Endothelial cell of umbilical vein (primary cell): ENCODE results near the gene ERBB2. TPM values are rescaled to one million over a fixed set of nuclear protein-coding genes. Genes with fewer than 3 reads are reported as not detected.
A peak's percentile ranks its signal among the peaks of the same experiment; 100 is the strongest.

ENCODE experiments used
- BruUV-seq: library from RNA; stranded (reverse); fragments of 400-500 nt; replicated peaks from 2 replicates; lab custom pipeline; 2021; lab: Mats Ljungman, UMichigan
- CTCF ChIA-PET: fragments of 300-600, 350-600 bp; sonication (Branson Sonifier 250); formaldehyde crosslinking; loops from one replicate; lab custom pipeline; 2021; ENCODE audit warnings: antibody characterized with exemption, inconsistent platforms; lab: Charles Lee
- POLR2A ChIA-PET: fragments of 300-600, 350-600 bp; sonication (Branson Sonifier 250); formaldehyde crosslinking; loops from one replicate; lab custom pipeline; 2021; ENCODE audit warnings: antibody characterized with exemption, inconsistent platforms; lab: Charles Lee
- DNase-seq: peaks from one replicate; pipeline ENCODE4 v3.0.0-alpha.2; 2011; ENCODE audit warnings: low read depth, low spot score
- FAIRE-seq: peaks from 2 replicates; lab custom pipeline; 2011; peaks lifted over from hg19 to GRCh38; lab: Jason Lieb, UNC
- H2AFZ ChIP-seq: 2 replicates; pipeline ENCODE4 v1.6.0; 2012; ENCODE audit warnings: low read depth, low read length, control low read depth, inconsistent platforms
- H3K27ac ChIP-seq: 2 replicates; pipeline ENCODE4 v1.5.1; 2011; ENCODE audit warnings: low read depth, mild to moderate bottlenecking, control low read depth, low read length, moderate library complexity; ENCODE audit not compliant: insufficient read depth
- H3K27me3 ChIP-seq, 2 experiments: 2 replicates each; pipeline versions ENCODE4 v1.6.0 to v1.6.1; 2011; ENCODE audit warnings: low read length in 2 of 2, mixed read lengths in 1 of 2; ENCODE audit not compliant: control insufficient read depth in 2 of 2, insufficient read depth in 2 of 2
- H3K36me3 ChIP-seq, 2 experiments: 2 replicates in 1 of 2; 3 replicates in 1 of 2; pipeline ENCODE4 v1.5.1; 2011; ENCODE audit warnings: low read length in 2 of 2, mild to moderate bottlenecking in 1 of 2, moderate library complexity in 1 of 2; ENCODE audit not compliant: control insufficient read depth in 2 of 2, insufficient read depth in 2 of 2; ENCODE audit errors: extremely low read depth in 1 of 2
- H3K4me1 ChIP-seq: 3 replicates; pipeline ENCODE4 v1.5.1; 2011; ENCODE audit warnings: mild to moderate bottlenecking, low read length; ENCODE audit not compliant: control insufficient read depth, insufficient read depth; ENCODE audit errors: extremely low read depth
- H3K4me2 ChIP-seq: 2 replicates; pipeline ENCODE4 v1.6.1; 2011; ENCODE audit warnings: low read length, control low read depth, mixed read lengths; ENCODE audit not compliant: insufficient read depth
- H3K4me3 ChIP-seq, 3 experiments: fragments of 200-600 bp in 1 of 3; sonication (generic), shearing (Covaris generic) in 1 of 3; replicated peaks in 1 of 3; 2 replicates each; pipeline ENCODE4 v1.5.1; 2011 to 2016; ENCODE audit warnings: control low read depth in 3 of 3, low read length in 3 of 3, mild to moderate bottlenecking in 2 of 3, inconsistent platforms in 1 of 3, low read depth in 1 of 3, moderate library complexity in 1 of 3; ENCODE audit not compliant: insufficient read depth in 1 of 3
- H3K79me2 ChIP-seq: 2 replicates; pipeline ENCODE4 v1.6.0; 2012; ENCODE audit warnings: low read length, inconsistent platforms; ENCODE audit not compliant: control insufficient read depth, insufficient read depth
- H3K9ac ChIP-seq: replicated peaks from 2 replicates; pipeline ENCODE3; 2011; ENCODE audit warnings: low read length, control low read depth; ENCODE audit not compliant: insufficient read depth; ENCODE audit errors: extremely low read depth
- H3K9me1 ChIP-seq: replicated peaks from 3 replicates; pipeline ENCODE4 v1.6.0; 2011; ENCODE audit warnings: mild to moderate bottlenecking, low read length; ENCODE audit not compliant: control insufficient read depth, insufficient read depth; ENCODE audit errors: extremely low read depth
- H3K9me3 ChIP-seq: replicated peaks from 2 replicates; pipeline ENCODE4 v1.5.1; 2012; ENCODE audit warnings: low read length, inconsistent platforms; ENCODE audit not compliant: control insufficient read depth, insufficient read depth
- H4K20me1 ChIP-seq: replicated peaks from 2 replicates; pipeline ENCODE3; 2011; ENCODE audit warnings: mild to moderate bottlenecking, low read length; ENCODE audit not compliant: control insufficient read depth, insufficient read depth; ENCODE audit errors: extremely low read depth
- CTCF ChIP-seq, 2 donors: IDR thresholded peaks; 1 replicate in 1 of 2; 2 replicates in 1 of 2; pipeline ENCODE4 v1.5.1; 2011; ENCODE audit warnings: low read length in 2 of 2, mild to moderate bottlenecking in 2 of 2, moderate library complexity in 2 of 2, control low read depth in 1 of 2, inconsistent platforms in 1 of 2, low read depth in 1 of 2; ENCODE audit not compliant: insufficient read depth in 1 of 2; ENCODE audit errors: extremely low read depth in 1 of 2
- EZH2 ChIP-seq: IDR thresholded peaks from 2 replicates; pipeline ENCODE4 v1.6.1; 2012; ENCODE audit warnings: borderline replicate concordance, low read depth, mild to moderate bottlenecking, moderate library complexity, low read length, inconsistent platforms; ENCODE audit not compliant: severe bottlenecking
- dilution Hi-C: fragments of 300-500 bp; cut with MboI; formaldehyde crosslinking; loops from one replicate; pipeline ENCODE4 v1.15.0; 2019; ENCODE audit warnings: low sequenced_read_pairs; ENCODE audit not compliant: extremely low pct_ligation_motif_present
- intact Hi-C: fragments of 100-400 bp; cut with micrococcal nuclease; formaldehyde crosslinking; loops from one replicate; pipeline ENCODE4 v1.10.0; 2022
- polyA plus RNA-seq, 4 experiments: library from polyadenylated mRNA; depleted of rRNA in 3 of 4; stranded (reverse) in 3 of 4; unstranded in 1 of 4; fragments of >200 nt; gene quantifications; 2 replicates each; pipeline versions ENCODE4 v1.2.1 to v1.2.3, GENCODE V29; 2011 to 2012; ENCODE audit warnings: missing spikeins in 1 of 4
- total RNA-seq: library from RNA; stranded (reverse); gene quantifications from 2 replicates; pipeline ENCODE4 v1.2.3, GENCODE V29; 2021

ERBB2 gene
- total and polyA plus RNA-seq, 2 donors (not counting 3 experiments of a cell fraction or from before 2014, with no cell fraction given): 20.6 to 32.9 TPM

- no peaks in the 10 kb centered on the region for H3K9me1 ChIP-seq
- no TSS peak for BruUV-seq
- H4K20me1 ChIP-seq: no peaks in the 10 kb centered on the region
- peak overlapping the region; percentile 65 for H2AFZ ChIP-seq
- H3K36me3 ChIP-seq: no peaks in the 10 kb centered on the region
- FAIRE-seq (no peak), DNase-seq (peak; percentile 12)
- TF ChIP-seq CTCF (IDR thresholded peaks at IDR 0.05; ENCODE audit: extremely low read depth in 1 of 2, insufficient read depth in 1 of 2, low read depth in 1 of 2, low read length in 2 of 2) (no peak), EZH2 (peak; percentile 17)
- H3K9ac ChIP-seq: no peak overlapping the region
- no peak overlapping the region for H3K27ac ChIP-seq
- POLR2A ChIA-PET: no interaction called here
- peaks cover 18 to 28% of the 10 kb centered on the region in 2 experiments for H3K27me3 ChIP-seq
- H3K9me3 ChIP-seq: no peaks in the 10 kb centered on the region
- intact Hi-C loops: no loop called here
- CTCF ChIA-PET: interaction anchor here (1.6 kb wide), 1 partner anchor 11 kb away, joined by 11 read pairs; the partner anchor contains the start of gene MIEN1
- H3K4me2 ChIP-seq: no peak overlapping the region
- dilution Hi-C loops: loop anchor here (10.0 kb wide), 1 partner anchor 106 kb away; the partner anchor contains the start of gene STARD3
- H3K4me3 ChIP-seq: no peak overlapping the region
- H3K79me2 ChIP-seq: no peaks in the 10 kb centered on the region
- H3K4me1 ChIP-seq: peaks cover 15% of the 10 kb centered on the region
Measured at GRCh38 chr17:39740357-39741111, 40.7 kb downstream of the ERBB2 start.
